GM10266 (cell line): ENCODE measurements around the gene ANKLE2.

Experiments
- DNase-seq: peaks from one replicate; pipeline ENCODE4 v3.0.0; 2012; ENCODE audit errors: extremely low spot score
- CTCF ChIP-seq: IDR thresholded peaks from 2 replicates; pipeline ENCODE4 v1.5.1; 2012; ENCODE audit warnings: mild to moderate bottlenecking, low read depth; ENCODE audit not compliant: control insufficient read depth, insufficient read depth; ENCODE audit errors: missing control alignments

ANKLE2 gene

GRCh38 chr12:132788375-132789098 is 26.9 kb upstream of the ANKLE2 start:
- TF ChIP-seq CTCF: no peak

GRCh38 chr12:132787877-132788276 is 26.2 kb upstream of the ANKLE2 start:
- DNase-seq: no peak
- TF ChIP-seq CTCF: no peak

More at GRCh38 chr12:132788375-132789098, 26.9 kb upstream of the ANKLE2 start:
- no peak for DNase-seq

- DNase-seq: no peak
- TF ChIP-seq CTCF: no peak
Measured at GRCh38 chr12:132786192-132786591, 24.6 kb upstream of the ANKLE2 start.

- DNase-seq: no peak
- TF ChIP-seq CTCF: no peak
Measured at GRCh38 chr12:132784580-132784979, 22.9 kb upstream of the ANKLE2 start.

GRCh38 chr12:132783917-132784531 is 22.4 kb upstream of the ANKLE2 start:
- DNase-seq: no peak
- TF ChIP-seq CTCF: no peak

GRCh38 chr12:132781938-132782337 is 20.3 kb upstream of the ANKLE2 start:
- TF ChIP-seq CTCF: no peak
- no peak for DNase-seq

GRCh38 chr12:132779781-132780353 is 18.2 kb upstream of the ANKLE2 start:
- no peak for DNase-seq
- TF ChIP-seq CTCF: no peak
